H9 (cell line): Measurements from ENCODE around the gene DYRK1A. TPM values are rescaled to one million over a fixed set of nuclear protein-coding genes. Genes with fewer than 3 reads are reported as not detected.

ENCODE experiments used
- DNase-seq: peaks from one replicate; pipeline ENCODE4 v3.0.0-alpha.2; 2017
- H2AFZ ChIP-seq: one replicate; pipeline ENCODE4 v1.6.1; 2013; ENCODE audit warnings: mild to moderate bottlenecking, low read length, control low read depth, moderate library complexity
- H2AK5ac ChIP-seq: 2 replicates; pipeline ENCODE4 v1.6.1; 2013; ENCODE audit warnings: low read length, control low read depth, mixed read lengths; ENCODE audit not compliant: insufficient read length
- H2BK120ac ChIP-seq: one replicate; pipeline ENCODE4 v1.6.1; 2013; ENCODE audit warnings: low read depth, mild to moderate bottlenecking, low read length, control low read depth, inconsistent platforms; ENCODE audit not compliant: poor library complexity, severe bottlenecking
- H2BK12ac ChIP-seq: 2 replicates; pipeline ENCODE4 v1.6.1; 2013; ENCODE audit warnings: low read length, control low read depth, mixed read lengths, low read depth; ENCODE audit not compliant: insufficient read length
- H2BK15ac ChIP-seq: 2 replicates; pipeline ENCODE4 v1.6.1; 2013; ENCODE audit warnings: low read depth, low read length, control low read depth
- H2BK20ac ChIP-seq: one replicate; pipeline ENCODE4 v1.6.1; 2013; ENCODE audit warnings: low read depth, mild to moderate bottlenecking, low read length, control low read depth, inconsistent platforms; ENCODE audit not compliant: poor library complexity, severe bottlenecking
- H2BK5ac ChIP-seq: 2 replicates; pipeline ENCODE4 v1.6.1; 2013; ENCODE audit warnings: low read length, control low read depth, mixed read lengths; ENCODE audit not compliant: insufficient read length
- H3K14ac ChIP-seq: 2 replicates; pipeline ENCODE4 v1.6.1; 2013; ENCODE audit warnings: low read length, control low read depth; ENCODE audit not compliant: insufficient read depth
- H3K18ac ChIP-seq: 2 replicates; pipeline ENCODE4 v1.6.1; 2013; ENCODE audit warnings: low read depth, mild to moderate bottlenecking, mixed read lengths, low read length, control low read depth; ENCODE audit not compliant: insufficient read length
- H3K23ac ChIP-seq: 2 replicates; pipeline ENCODE4 v1.6.1; 2013; ENCODE audit warnings: low read length, control low read depth, mixed read lengths, low read depth; ENCODE audit not compliant: insufficient read length
- H3K23me2 ChIP-seq: 2 replicates; pipeline ENCODE4 v1.6.1; 2013; ENCODE audit warnings: low read depth, mild to moderate bottlenecking, mixed read lengths, low read length, control low read depth; ENCODE audit not compliant: insufficient read length, poor library complexity, severe bottlenecking
- H3K27ac ChIP-seq: 2 replicates; pipeline ENCODE4 v1.5.1; 2013; ENCODE audit warnings: low read length, control low read depth, mixed read lengths, low read depth; ENCODE audit not compliant: insufficient read length
- H3K27me3 ChIP-seq: 2 replicates; pipeline ENCODE4 v1.6.1; 2013; ENCODE audit warnings: low read length, control low read depth, inconsistent platforms; ENCODE audit not compliant: insufficient read depth
- H3K4ac ChIP-seq: 2 replicates; pipeline ENCODE4 v1.6.1; 2013; ENCODE audit warnings: low read depth, mild to moderate bottlenecking, control low read depth, inconsistent platforms, low read length, moderate library complexity
- H3K4me1 ChIP-seq: 2 replicates; pipeline ENCODE4 v1.6.1; 2013; ENCODE audit warnings: low read length, control low read depth, inconsistent platforms; ENCODE audit not compliant: insufficient read depth
- H3K4me2 ChIP-seq: 2 replicates; pipeline ENCODE4 v1.6.1; 2013; ENCODE audit warnings: low read length, control low read depth, mixed read lengths; ENCODE audit not compliant: insufficient read length, insufficient read depth
- H3K56ac ChIP-seq: 2 replicates; pipeline ENCODE4 v1.6.1; 2013; ENCODE audit warnings: low read depth, mild to moderate bottlenecking, mixed read lengths, low read length, control low read depth; ENCODE audit not compliant: insufficient read length
- H3K79me1 ChIP-seq: 2 replicates; pipeline ENCODE4 v1.6.1; 2013; ENCODE audit warnings: low read depth, mild to moderate bottlenecking, moderate library complexity, low read length, control low read depth, inconsistent platforms; ENCODE audit not compliant: insufficient read depth, poor library complexity, severe bottlenecking
- H3K79me2 ChIP-seq: 2 replicates; pipeline ENCODE4 v1.6.1; 2013; ENCODE audit warnings: low read length, control low read depth, inconsistent platforms; ENCODE audit not compliant: insufficient read depth
- H3K9ac ChIP-seq: 2 replicates; pipeline ENCODE4 v1.6.1; 2013; ENCODE audit warnings: low read length, control low read depth, mixed read lengths; ENCODE audit not compliant: insufficient read length; ENCODE audit errors: extremely low read depth
- H3K9me3 ChIP-seq: one replicate; pipeline ENCODE4 v1.6.1; 2013; ENCODE audit warnings: low read depth, low read length, inconsistent platforms; ENCODE audit not compliant: control insufficient read depth
- H3T11ph ChIP-seq: one replicate; pipeline ENCODE4 v1.6.1; 2013; ENCODE audit warnings: mild to moderate bottlenecking, low read length, control low read depth, inconsistent platforms
- H4K20me1 ChIP-seq: one replicate; pipeline ENCODE4 v1.6.1; 2013; ENCODE audit not compliant: control insufficient read depth, insufficient read length, insufficient read depth
- H4K5ac ChIP-seq: 2 replicates; pipeline ENCODE4 v1.6.1; 2013; ENCODE audit warnings: low read depth, mild to moderate bottlenecking, mixed read lengths, low read length, control low read depth; ENCODE audit not compliant: insufficient read length
- H4K8ac ChIP-seq: replicated peaks from 2 replicates; pipeline ENCODE4 v1.6.1; 2013; ENCODE audit warnings: low read length, control low read depth, mixed read lengths, low read depth; ENCODE audit not compliant: insufficient read length
- H4K91ac ChIP-seq: 2 replicates; pipeline ENCODE4 v1.6.1; 2013; ENCODE audit warnings: low read depth, mild to moderate bottlenecking, moderate library complexity, mixed read lengths, low read length, control low read depth; ENCODE audit not compliant: insufficient read length
- H3K27ac Mint-ChIP-seq, 3 experiments: 2 replicates in 2 of 3; 3 replicates in 1 of 3; pipeline ENCODE4 v1.8.0; 2020 to 2021; ENCODE audit warnings: mixed read lengths in 3 of 3, mild to moderate bottlenecking in 1 of 3, moderate library complexity in 1 of 3
- H3K27me3 Mint-ChIP-seq: 2 replicates; pipeline ENCODE4 v1.8.0; 2021; ENCODE audit warnings: low read depth, mild to moderate bottlenecking, moderate library complexity, mixed read lengths
- H3K36me3 Mint-ChIP-seq, 3 experiments: 2 replicates in 2 of 3; 3 replicates in 1 of 3; pipeline ENCODE4 v1.8.0; 2020 to 2021; ENCODE audit warnings: low read depth in 3 of 3, mixed read lengths in 3 of 3; ENCODE audit not compliant: insufficient read depth in 1 of 3
- H3K4me1 Mint-ChIP-seq, 2 experiments: 2 replicates each; pipeline ENCODE4 v1.8.0; 2020; ENCODE audit warnings: mixed read lengths in 2 of 2
- H3K4me3 Mint-ChIP-seq, 2 experiments: 2 replicates in 1 of 2; 3 replicates in 1 of 2; pipeline ENCODE4 v1.8.0; 2020 to 2021; ENCODE audit warnings: mild to moderate bottlenecking in 2 of 2, mixed read lengths in 2 of 2, moderate library complexity in 1 of 2
- H3K9me3 Mint-ChIP-seq, 2 experiments: 2 replicates in 1 of 2; 3 replicates in 1 of 2; pipeline ENCODE4 v1.8.0; 2020; ENCODE audit warnings: mild to moderate bottlenecking in 2 of 2, mixed read lengths in 2 of 2, moderate library complexity in 1 of 2
- CTCF ChIP-seq: fragments of 200-600 bp; sonication (generic); conservative IDR thresholded peaks from 3 replicates; pipeline ENCODE4 v1.8.0; 2021; ENCODE audit warnings: antibody characterized with exemption, mild to moderate bottlenecking
- WGBS: extraction: QIAGEN DNeasy Blood & Tissue Kit; methylation state at CpG from one replicate; pipeline ENCODE4 v1.1.7; 2013; ENCODE audit warnings: missing lambda C conversion rate, low lambda C conversion rate, mixed read lengths; ENCODE audit not compliant: insufficient read length; ENCODE audit errors: extremely low coverage; 5-methylcytosine and 5-hydroxymethylcytosine counted together
- total RNA-seq: library from RNA; stranded (reverse); gene quantifications from 2 replicates; pipeline ENCODE4 v1.2.1, GENCODE V29; 2021

DYRK1A gene
- total RNA-seq, 1 experiment from 2014 or later, result 73.6 TPM

GRCh38 chr21:37430184-37430821 lies 63.7 kb downstream of the DYRK1A start:
- H2BK20ac ChIP-seq, result no peak overlapping the region
- no peak overlapping the region for H3K9ac ChIP-seq
- H3K14ac ChIP-seq, result no peak overlapping the region; the same call in 1 of the 2 replicates
- H4K8ac ChIP-seq, result no peak overlapping the region
- no CpG with 5 or more reads among the region's 6 CpGs for WGBS
- H3K56ac ChIP-seq, result no peak overlapping the region
- H3K18ac ChIP-seq, result no peak overlapping the region
- H2BK120ac ChIP-seq, result no peak overlapping the region
- H3K27ac Mint-ChIP-seq, result peak overlapping the region; percentile 65 to 90 (median 70); a peak in 5 of 7 replicates
- H4K91ac ChIP-seq, result no peak overlapping the region
- peaks cover 3% of the 10 kb centered on the region for H3K79me1 ChIP-seq
- H4K20me1 ChIP-seq, result no peaks in the 10 kb centered on the region
- no peak overlapping the region for H2BK12ac ChIP-seq
- H3K4me3 Mint-ChIP-seq, result no peak overlapping the region
- H2AFZ ChIP-seq, result no peak overlapping the region
- H3K27me3 ChIP-seq, result no peaks in the 10 kb centered on the region
- H2AK5ac ChIP-seq, result no peak overlapping the region
- H3K27ac ChIP-seq, result peak overlapping the region; percentile 35
- H3K4me1 ChIP-seq, result peaks cover 7% of the 10 kb centered on the region; the same call in 1 of the 2 replicates
- H3T11ph ChIP-seq, result no peak overlapping the region
- H3K4ac ChIP-seq, result no peak overlapping the region
- H3K4me1 Mint-ChIP-seq, result peaks cover 37 to 47% of the 10 kb centered on the region in 2 experiments
- no peak for DNase-seq
- H3K27me3 Mint-ChIP-seq, result no peaks in the 10 kb centered on the region
- peaks cover 10 to 24% (median 20%) of the 10 kb centered on the region in 3 experiments for H3K36me3 Mint-ChIP-seq
- H3K23me2 ChIP-seq, result no peaks in the 10 kb centered on the region
- no peak overlapping the region for H4K5ac ChIP-seq
- no peak overlapping the region for H2BK5ac ChIP-seq
- peaks cover 16% of the 10 kb centered on the region; the same call in 1 of the 2 replicates for H3K79me2 ChIP-seq
- H2BK15ac ChIP-seq, result no peak overlapping the region
- no peak overlapping the region for H3K4me2 ChIP-seq
- H3K9me3 Mint-ChIP-seq, result peaks cover 5 to 9% of the 10 kb centered on the region in 2 experiments; a peak in 4 of 5 replicates
- TF ChIP-seq CTCF, result no peak
- no peaks in the 10 kb centered on the region for H3K9me3 ChIP-seq
- H3K23ac ChIP-seq, result no peak overlapping the region
